Inflammatory macrophage treated with lipopolysaccharide for 1 hour (primary cell): Measurements from ENCODE around the gene OLA1.
"Not testable (repeated sequence)": the region's sequence is repeated elsewhere in the genome, so short reads cannot be mapped to it uniquely, and the experiment has no call there.

ENCODE experiments used
- DNase-seq, 2 donors: peaks; one replicate each; pipeline ENCODE4 v3.0.0-alpha.2; 2020 to 2022

OLA1 gene

DNA sequence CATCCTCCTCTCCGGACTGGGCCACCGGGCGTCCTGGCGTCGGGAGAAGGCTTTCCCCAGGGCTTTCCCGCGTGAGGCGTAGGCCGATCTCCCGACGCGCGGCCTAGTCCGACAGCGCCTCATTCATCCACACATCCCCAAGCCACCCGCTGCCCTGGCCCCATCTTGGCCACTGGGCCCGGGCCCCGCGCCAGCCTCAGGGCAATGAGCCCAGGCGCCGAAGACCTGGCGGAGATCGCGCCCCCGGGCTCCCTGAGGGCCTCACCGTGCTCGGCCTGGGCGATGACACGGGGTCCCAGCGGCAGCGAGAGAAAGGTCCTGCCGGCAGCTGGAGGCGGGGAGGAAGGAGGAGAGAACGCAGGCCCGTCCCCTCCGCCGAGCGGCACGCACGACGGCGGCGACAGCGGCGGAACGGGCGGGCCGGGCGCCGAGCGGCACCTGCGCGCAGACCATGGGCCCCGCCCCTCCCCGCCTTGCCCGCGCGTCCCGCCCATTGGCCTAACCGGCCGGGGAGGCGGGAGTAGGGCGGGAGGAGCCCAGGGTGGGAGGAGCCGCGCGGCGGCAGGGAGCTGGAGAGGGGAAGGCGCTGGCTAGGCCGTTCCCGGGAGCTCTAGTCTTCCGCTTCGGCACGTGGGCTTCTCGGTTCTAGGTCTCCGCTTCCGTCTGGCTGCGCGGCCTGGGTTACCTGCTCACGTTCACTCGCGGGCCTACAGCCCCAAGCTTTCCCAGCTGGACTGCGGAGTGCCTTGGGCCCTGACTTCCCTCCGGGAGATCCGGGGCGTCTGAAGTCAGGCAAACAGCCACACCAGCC is at the start of gene OLA1:
Gene OLA1 (minus strand): TSS at position 346 of the 811 bp plus-strand sequence. CDS start 1,717 bp downstream, outside the sequence.
- DNase-seq: peak; percentile 94 to 96

- DNase-seq: no peak
Measured at GRCh38 chr2:174292908-174293307, 44.6 kb upstream of the OLA1 start.

DNA sequence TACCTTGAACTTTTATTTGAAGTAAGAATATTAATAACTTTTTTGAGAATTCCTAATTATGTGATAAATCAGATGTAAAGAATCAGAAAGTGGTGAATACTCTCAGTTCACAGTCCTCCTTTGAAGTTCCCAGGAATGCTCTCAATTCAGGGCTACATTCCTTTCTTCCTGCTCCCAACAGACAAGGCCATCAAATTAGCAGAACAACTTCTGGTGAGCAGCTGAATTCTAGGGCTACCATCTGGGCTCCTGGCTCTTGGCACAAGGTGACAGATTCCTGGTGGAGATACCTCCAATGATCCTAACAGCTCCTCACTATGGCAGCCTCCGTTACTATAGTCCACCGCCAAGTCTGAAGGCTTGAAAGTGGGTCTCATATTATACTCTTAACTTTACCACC is 37.8 kb upstream of the OLA1 start:
- DNase-seq: no peak

DNA sequence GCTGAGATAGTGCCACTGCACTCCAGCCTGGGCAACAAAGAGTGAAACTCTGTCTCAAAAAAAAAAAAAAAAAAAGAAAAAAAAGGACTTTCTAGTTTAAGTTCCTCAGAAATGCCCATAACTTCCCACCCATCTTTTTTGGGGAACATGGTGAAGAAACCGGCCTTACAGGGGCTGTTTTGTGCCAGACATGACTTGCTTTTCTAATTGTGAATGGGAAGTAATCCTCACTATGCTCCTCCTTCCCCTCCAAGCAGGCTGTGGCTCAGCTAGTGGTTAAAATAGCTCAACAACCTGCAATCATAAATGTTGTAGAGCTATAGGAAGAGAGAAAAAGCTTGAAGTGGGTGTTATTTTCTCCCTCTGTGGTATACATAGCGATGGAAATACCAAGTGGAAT is 34.1 kb upstream of the OLA1 start:
- peak; percentile 80 to 96 for DNase-seq

DNA sequence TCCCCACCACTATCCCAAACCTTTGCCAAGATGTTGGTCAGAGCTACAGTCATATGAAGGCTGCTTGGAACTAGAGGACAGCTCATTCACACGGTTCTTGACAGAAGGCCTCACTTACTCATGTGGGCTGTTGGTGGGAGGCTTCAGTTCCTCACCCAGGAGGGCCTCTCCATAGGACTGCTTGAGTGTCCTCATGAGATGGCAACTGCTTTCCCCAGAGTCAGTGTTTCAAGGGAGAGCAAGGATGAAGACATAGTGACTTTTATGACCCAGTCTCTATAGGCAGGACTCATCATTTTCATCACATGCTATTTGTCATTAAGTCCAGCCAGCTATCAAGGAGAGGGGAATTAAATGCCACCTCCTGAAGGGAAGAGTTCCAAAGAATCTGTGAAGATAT is 33.4 kb upstream of the OLA1 start:
- peak; percentile 64 to 94 for DNase-seq

DNA sequence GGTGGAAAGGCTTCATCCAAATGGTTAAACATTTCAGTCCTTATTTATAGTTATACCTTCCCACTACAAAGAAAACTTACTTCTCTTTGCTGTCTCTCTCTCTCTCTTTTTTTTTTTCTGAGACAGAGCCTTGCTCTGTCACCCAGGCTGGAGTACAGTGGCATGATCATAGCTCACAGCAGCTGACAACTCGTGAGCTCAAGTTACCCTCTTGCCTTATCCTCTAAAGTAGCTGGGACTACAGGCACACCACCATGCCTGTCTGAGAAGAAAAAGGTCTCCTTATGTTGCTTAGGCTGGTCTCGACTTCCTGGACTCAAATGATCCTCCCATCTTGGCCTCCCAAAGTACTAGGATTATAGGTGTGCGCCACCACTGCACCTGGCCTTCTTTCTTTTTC is 32.3 kb upstream of the OLA1 start:
- DNase-seq: peak in 1 of 2 donors; percentile 19

DNA sequence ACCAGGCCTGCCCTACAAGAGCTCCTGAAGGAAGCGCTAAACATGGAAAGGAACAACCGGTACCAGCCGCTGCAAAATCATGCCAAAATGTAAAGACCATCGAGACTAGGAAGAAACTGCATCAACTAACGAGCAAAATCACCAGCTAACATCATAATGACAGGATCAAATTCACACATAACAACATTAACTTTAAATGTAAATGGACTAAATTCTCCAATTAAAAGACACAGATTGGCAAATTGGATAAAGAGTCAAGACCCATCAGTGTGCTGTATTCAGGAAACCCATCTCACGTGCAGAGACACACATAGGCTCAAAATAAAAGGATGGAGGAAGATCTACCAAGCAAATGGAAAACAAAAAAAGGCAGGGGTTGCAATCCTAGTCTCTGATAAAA is 21.9 kb upstream of the OLA1 start:
- DNase-seq: not testable (repeated sequence)

- DNase-seq: no peak
Measured at GRCh38 chr2:174266288-174266687, 18.0 kb upstream of the OLA1 start.

DNA sequence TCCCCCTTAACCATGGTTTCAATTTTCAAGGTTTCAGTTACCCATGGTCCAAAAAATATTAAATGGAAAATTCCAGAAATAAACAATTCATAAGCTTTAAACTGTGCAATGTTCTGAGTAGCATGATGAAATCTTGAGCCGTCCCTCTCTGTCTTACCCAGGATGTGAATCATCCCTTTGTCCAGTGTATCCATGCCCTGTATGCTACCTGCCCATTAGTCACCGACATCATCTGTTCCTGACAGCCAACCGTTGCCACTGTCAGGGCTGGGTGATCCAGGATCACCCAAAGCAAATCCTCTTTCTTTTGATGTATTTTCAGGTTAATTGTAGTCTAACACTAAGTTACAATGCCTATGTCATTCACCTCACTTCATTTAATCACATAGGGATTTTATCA is 15.7 kb upstream of the OLA1 start:
- peak in 1 of 2 donors; percentile 29 for DNase-seq

DNA sequence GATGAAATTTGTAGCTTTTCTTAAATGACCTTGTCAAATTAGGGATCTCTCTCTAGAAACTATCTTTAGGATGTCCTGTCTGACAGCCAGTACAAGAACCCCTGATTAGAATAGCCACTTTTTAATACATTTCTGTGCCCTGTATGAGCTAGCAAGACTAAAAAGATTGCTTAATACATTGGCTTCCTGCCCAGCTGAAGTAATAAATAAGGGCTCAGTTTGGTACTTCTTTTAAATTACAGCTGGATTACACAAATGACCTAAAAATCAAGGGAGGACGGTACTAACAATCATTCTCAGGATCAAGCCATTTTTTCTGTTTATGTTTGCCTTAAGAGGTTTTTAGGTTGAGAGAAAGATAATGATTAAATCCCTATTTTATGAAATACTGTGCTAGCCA is 11.6 kb upstream of the OLA1 start:
- DNase-seq: peak; percentile 44 to 71

DNA sequence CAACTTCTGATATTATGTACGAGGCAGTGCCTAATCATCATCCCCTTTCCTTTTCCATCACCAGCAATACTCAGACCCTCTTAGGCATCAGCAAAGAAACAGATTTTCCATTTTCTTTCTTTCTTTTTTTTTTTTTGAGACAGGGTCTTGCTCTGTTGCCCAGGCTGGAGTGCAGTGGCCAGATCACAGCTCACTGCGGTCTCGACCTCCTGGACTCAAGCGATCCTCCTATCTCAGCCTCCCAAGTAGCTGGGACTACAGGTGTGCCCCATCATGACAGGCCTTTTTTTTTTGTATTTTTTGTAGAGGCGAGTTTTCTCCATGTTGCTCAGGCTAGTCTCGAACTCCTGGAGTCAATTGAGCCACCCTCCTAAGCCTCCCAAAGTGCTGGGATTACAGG is 5.9 kb upstream of the OLA1 start:
- no peak for DNase-seq

DNA sequence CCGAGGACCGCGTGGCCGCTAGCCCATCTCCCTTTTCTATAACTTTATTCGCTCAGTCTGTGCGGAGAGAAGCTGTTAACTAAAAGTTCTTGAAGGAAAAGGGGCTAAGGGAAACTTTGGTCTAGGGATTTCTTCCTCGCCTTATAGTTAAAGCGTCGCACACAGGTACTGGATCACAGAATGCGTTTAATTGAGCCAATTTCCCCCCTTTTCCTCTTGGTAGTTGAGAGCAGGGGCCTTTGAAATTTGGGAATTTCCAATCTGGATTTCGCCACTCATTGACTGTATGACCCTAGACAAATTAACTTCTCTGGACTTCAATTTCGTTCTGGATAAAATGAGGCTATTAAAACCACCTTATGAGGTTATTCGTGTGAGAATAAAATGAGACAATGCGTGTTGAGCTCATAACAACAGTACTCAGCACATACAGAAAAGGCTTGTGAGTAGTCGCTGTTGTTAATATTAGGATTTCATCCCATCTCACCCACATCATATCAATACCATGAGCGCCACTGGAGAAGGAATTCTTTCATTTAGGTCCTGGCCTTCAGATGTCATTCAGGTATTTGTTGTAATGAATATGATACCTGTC is 763 bp upstream of the OLA1 start:
- peak; percentile 16 to 40 for DNase-seq

- peak; percentile 16 to 22 for DNase-seq
Measured at GRCh38 chr2:174247474-174248186, 702 bp downstream of the OLA1 start.

- no peak for DNase-seq
Measured at GRCh38 chr2:174246944-174247381, 1.4 kb downstream of the OLA1 start.

GRCh38 chr2:174245628-174246027 is 2.7 kb downstream of the OLA1 start:
- not testable (repeated sequence) for DNase-seq

GRCh38 chr2:174245065-174245464 is 3.3 kb downstream of the OLA1 start:
- DNase-seq: no peak

DNA sequence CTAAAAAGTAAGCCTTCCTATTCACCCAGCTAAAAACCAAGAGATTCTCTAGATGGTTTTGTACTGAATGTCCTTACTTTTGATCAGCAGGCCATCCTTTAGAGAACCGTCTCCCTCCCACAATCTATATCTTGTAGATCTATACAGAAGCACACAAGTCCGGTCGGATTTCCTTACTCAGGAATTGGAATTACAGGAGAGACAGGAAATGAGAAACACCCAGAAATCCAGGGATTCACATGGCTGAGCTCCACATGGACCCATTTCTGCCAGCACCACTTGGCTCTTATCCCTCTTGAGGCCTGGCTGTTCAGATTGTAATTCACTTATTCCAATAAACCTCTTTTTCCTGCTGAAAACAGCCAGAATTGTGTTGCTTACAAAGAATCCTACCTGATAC is 4.5 kb downstream of the OLA1 start:
- DNase-seq: no peak

- no peak for DNase-seq
Measured at GRCh38 chr2:174240097-174240496, 8.2 kb downstream of the OLA1 start.

DNA sequence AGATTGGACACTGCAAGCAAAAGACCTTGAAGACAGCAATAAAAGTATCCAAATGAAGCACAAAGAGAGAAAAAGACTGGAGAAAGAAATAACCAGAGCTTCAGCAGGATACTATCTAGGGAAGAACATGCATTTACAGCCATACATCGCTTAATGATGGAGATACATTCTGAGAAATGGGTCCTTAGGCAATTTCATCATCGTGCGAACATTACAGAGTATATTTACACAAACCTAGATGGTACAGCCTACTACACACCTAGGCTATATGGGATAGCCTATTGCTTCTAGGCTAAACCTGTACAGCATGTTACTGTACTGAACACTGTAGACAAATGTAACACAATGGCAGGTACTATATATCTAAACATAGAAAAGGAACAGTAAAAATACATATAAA is 11.9 kb downstream of the OLA1 start:
- no peak for DNase-seq

GRCh38 chr2:174235680-174236079 is 12.7 kb downstream of the OLA1 start:
- DNase-seq: no peak

DNA sequence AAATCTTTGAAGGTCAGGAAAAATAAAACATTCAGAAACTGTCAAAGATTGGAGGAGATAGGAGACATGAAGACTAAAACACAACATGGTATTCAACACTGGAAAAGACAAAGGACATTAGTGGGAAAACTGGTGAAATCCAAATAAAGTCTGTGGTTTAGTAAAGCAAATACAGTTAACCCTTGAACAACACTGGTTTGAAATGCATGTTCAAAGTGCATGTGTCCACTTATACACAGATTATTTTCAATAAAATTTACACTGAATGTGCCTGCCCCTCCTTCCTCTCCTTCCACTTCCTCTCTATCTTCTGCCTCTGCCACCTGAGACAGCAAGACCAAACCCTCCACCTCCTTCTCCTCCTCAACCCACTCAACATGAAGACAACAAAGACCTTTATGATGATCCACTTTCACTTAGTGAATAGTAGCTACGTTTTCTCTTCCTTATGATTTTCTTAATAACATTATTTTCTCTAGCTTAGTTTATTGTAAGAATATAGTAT is 14.5 kb downstream of the OLA1 start:
- no peak for DNase-seq

GRCh38 chr2:174227748-174228147 is 20.6 kb downstream of the OLA1 start:
- DNase-seq: no peak

DNA sequence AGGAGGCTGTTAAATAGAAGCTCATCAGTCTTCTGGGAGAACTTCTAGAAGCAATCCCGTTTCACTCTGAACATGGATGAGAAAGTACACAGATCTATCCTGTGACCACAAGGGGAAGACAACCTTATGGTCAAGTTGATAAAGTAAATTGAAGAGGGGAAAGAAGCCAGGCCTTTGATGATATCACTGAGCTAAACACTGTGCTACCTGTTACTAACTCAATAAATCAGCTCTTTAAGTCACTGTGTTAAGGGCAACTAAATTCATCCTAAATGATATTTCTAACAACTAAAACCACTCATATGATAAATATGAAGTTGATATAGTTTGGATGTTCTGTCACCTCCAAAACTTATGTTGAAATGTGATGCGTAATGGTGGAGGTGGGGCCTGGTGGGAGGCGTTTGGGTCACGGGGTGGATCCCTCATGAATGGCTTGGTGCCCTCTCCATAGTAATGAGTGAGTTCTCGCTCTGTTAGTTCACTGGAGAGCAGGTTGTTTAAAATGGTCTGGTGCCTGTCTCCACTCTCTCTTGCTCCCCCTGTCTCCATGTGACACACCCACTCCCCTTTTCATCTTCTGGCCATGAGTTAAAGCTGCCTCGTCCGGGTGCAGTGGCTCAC is 23.6 kb downstream of the OLA1 start:
- DNase-seq: no peak
